Cortex of kidney (tissue), 1 donor: Measurements from ENCODE around the gene BEGAIN.

Source experiments
- DNase-seq: peaks from one replicate; lab custom pipeline; 2025; lab: John Stamatoyannopoulos, UW

The BEGAIN gene

GRCh38 chr14:100567877-100568163 lies 19.4 kb downstream of the BEGAIN start:
- no peak for DNase-seq

- no peak for DNase-seq
Measured at GRCh38 chr14:100567009-100567876, 20.0 kb downstream of the BEGAIN start.

- no peak for DNase-seq
Measured at GRCh38 chr14:100566586-100566985, 20.6 kb downstream of the BEGAIN start.

DNA sequence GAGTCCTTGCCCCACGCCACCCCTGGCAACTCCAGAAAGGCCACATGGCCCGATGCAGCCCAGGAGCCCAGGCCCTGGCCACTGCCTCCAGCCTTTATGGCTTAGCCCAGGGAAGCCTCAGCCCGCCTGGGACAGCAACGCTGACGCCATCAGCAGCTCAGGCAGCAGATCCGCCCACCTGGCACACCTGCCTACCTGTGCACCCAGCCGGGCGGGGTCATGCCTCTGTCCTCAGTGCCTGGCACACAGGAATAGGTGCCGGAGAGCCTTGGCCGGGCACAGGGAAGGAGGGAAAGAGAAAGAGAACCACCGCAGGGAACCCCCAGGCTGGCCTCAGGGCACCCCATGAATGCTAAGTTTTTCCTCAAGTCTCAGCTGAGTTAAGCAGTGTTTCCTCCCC lies 21.1 kb downstream of the BEGAIN start:
- no peak for DNase-seq

DNA sequence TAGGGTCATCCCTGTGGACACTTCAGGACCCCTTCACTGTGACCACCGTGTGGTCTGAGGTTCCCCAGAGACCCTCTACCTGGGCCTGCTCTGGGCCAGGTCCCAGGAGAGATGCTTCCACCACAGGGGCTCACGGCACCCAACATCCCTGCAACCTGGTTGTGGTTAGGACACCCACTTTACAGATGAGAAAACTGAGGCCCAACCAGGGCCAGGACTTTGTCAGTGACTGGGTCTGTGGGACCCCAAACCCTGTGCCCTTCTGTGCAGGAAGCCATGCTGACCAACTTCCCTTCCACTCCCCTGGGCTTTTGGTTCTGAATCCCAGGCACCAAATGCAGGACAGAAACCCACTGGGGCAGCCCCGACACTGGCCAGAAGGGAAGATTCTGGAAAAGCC lies 21.6 kb downstream of the BEGAIN start:
- no peak for DNase-seq

DNA sequence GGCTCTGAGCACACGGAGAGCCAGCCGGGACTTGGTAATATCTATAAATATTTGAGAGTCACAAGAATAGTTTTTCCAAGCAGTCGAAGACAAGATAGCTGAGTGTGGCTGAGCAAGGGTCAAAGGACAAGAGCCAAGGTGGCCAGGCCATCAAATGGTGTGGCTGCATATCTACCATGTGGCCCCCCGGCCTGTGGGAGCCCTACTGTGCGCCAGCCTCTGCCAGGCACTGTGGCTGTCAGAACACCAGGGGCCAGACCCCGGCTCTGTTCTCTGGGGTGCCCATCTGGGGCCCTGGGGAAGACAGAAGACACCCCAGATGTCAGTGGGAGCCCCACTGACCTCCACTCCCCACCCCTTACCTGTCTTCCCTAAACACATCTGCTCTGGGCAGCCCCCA lies 22.7 kb downstream of the BEGAIN start:
- DNase-seq: no peak

GRCh38 chr14:100562751-100563150 lies 24.5 kb downstream of the BEGAIN start:
- no peak for DNase-seq

DNA sequence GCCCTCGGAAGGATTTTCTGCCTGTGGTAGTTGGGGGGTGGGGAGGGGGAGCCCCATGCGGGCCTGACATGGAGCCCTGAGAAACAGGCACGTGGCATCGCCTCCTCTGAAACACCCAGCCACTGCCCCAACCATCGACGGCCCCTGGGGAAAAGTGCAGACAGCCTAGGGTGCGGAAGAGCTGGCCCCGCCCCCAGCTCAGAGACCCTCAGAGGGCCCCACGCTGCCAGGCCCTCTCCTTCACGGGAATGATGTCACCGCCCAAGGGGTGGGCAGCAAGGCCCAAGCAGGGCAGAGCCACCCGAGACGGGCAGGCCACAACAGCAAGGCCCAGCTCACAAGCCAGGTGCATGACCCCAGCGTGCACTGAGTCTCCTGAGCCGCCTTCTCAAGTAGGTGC lies 26.2 kb downstream of the BEGAIN start:
- no peak for DNase-seq

- DNase-seq: no peak
Measured at GRCh38 chr14:100560471-100560870, 26.7 kb downstream of the BEGAIN start.

DNA sequence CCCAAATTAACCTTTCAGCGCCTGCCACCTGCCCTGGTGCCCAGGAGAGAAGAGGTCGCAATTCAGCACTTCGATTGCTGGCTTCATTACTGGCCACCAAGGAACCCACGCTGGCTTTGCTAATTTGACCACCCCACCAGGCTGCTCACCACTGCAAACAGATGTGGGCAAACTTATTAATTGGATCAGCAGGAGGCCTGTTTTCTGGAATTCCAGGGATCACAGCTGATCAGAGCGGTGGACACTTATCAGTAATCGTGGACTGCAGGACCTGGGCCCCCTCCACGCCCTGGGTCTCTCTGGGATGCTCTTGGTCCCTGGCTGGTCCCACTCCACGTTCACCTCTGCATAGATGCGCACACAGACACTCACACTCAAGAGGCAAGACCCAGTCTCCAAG lies 27.8 kb downstream of the BEGAIN start:
- no peak for DNase-seq

GRCh38 chr14:100558966-100559365 lies 28.3 kb downstream of the BEGAIN start:
- DNase-seq: no peak

GRCh38 chr14:100558226-100558625 lies 29.0 kb downstream of the BEGAIN start:
- DNase-seq: no peak

GRCh38 chr14:100557658-100558057 lies 29.6 kb downstream of the BEGAIN start:
- no peak for DNase-seq

DNA sequence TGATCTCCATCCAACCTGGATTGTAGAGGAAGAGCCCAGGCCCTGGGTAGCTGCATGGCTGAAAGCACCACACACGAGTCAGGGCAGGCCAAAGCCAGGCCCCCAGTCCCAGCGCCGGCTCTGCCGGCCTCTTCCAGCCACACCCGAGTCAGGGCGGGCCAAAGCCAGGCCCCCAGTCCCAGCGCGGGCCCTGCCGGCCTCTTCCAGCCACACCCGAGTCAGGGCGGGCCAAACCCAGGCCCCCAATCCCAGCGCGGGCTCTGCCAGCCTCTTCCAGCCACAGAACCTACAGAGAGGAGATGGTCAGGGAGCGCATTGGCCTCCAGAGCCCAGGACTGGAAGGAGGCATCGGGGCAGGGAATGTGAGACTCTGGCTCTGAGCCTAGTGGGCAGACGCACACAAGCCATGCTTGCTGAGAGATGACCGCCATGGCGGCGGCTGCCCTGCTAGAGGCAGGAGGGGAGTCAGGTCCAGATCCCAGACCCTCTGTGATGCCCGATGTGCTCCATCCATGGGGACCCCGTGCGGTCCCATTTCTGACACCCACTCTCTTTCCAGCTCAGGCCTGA lies 30.2 kb downstream of the BEGAIN start:
- no peak for DNase-seq

- no peak for DNase-seq
Measured at GRCh38 chr14:100556140-100556475, 31.1 kb downstream of the BEGAIN start.

DNA sequence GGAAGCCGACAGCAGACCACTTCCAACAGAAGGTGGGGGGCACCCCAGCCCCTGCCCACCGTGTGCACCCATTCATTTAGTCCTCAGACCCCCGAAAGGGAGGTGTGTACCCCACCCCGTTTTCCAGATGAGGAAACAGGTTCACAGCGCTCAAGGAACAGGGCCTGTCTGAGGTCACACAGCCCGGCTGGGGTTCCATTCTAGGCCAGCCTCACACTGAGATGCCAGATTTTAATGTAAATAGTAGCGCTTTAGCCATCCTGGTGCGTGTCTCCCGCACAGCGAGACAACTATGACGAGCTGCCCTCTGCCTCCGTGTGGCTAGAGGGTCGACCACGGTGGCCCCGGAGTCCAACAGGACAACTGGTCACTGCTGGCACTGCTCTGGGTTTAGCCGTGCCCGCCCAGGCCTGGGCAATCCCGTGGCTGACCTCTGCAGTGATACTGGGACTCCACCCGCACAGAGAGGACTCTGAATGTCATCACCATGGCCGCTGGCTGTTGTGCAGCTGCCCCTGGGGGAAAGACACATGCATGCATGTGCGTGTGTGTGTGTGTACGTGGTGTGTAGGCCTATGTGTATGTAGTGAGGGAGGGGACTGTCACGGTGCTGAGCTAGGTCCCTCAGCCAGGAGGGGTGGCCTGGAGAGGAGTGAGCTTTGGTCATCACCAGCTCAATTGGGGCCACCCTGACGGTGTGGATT lies 31.6 kb downstream of the BEGAIN start:
- no peak for DNase-seq

- no peak for DNase-seq
Measured at GRCh38 chr14:100554696-100555320, 32.4 kb downstream of the BEGAIN start.

DNA sequence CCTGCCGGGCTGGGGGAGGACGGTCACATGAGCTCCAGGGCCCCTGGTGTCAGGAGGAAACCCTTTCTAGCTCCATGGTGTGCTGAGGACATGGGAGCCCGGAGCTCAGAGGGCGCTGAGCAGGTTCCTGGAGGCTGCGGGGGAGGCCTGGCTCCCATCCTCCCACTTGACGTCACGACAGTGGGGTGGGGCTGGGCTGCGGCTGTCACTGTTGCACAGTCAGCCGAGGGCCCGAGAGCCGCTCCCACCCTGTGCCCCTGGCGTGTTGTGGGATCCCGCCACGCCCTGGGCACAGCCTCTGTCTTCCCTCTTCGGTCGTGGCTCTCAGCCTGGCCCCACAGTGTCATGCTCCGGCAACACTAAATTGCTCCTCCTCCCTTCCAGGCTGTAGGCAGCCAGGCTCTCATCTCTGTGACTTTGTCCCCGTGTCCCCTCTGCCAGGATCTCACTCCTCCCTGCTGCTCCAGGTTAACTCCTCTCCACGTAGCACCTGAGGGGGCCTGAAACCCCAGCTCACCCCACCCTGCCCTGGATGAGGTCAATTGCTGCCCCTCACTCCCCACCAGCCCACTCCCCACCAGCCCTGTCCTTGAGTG lies 33.0 kb downstream of the BEGAIN start:
- no peak for DNase-seq

GRCh38 chr14:100553471-100553870 lies 33.7 kb downstream of the BEGAIN start:
- no peak for DNase-seq

DNA sequence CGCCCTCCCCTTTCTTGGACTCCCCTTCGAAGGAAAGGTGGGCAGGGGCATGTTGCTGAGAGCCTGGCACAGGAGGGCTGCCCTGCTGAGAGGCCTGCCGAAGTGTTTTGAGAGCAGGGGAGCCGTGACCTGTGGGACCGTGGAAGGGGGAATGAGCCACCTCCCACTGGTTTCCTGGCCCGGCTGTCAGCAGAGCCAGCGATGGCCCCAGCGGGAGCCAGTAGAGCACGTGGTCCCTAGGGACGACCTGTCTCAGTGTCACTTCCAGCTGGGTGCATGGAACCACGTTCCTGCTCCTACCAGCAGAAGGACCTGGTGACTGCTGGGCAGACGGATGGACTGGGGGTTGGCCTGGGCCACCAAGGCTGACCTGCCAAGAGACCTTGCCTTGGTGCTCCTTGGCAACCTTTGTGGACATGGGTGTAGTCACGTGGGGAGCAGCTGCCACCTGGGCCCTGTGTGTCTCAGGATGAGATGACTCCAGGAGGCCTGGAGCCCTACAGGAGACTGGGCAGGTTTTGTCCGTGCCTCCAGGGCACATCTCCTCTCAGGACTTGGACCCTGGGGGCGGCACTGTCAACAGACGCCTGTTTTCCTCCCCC lies 34.6 kb downstream of the BEGAIN start:
- no peak for DNase-seq

GRCh38 chr14:100551056-100551455 lies 36.2 kb downstream of the BEGAIN start:
- DNase-seq: no peak
